WERI-Rb-1 (cell line): ENCODE measurements around the gene LRRC58.
"Not testable (repeated sequence)": the region's sequence is repeated elsewhere in the genome, so short reads cannot be mapped to it uniquely, and the experiment has no call there.

ENCODE experiments used
- DNase-seq: peaks from one replicate; pipeline ENCODE4 v3.0.0-alpha.2; 2020
- H3K27ac ChIP-seq: fragments of 250-450 bp; sonication (Bioruptor Pico); 2 replicates; pipeline ENCODE4 v1.5.1; 2020; ENCODE audit warnings: mild to moderate bottlenecking, moderate library complexity
- H3K27me3 ChIP-seq: fragments of 250-450 bp; sonication (Bioruptor Pico); 2 replicates; pipeline ENCODE4 v1.5.1; 2021; ENCODE audit warnings: mild to moderate bottlenecking, low read depth, moderate library complexity; ENCODE audit not compliant: insufficient read depth, severe bottlenecking
- H3K36me3 ChIP-seq: fragments of 250-450 bp; sonication (Bioruptor Pico); 2 replicates; pipeline ENCODE4 v1.5.1; 2020; ENCODE audit warnings: mild to moderate bottlenecking, moderate library complexity
- H3K4me3 ChIP-seq: 2 replicates; pipeline ENCODE4 v1.5.1; 2011; ENCODE audit warnings: low read depth, mild to moderate bottlenecking, control low read depth, low read length
- H3K9me3 ChIP-seq: fragments of 250-450 bp; sonication (Bioruptor Pico); 2 replicates; pipeline ENCODE4 v1.5.1; 2021; ENCODE audit warnings: mild to moderate bottlenecking, moderate library complexity; ENCODE audit not compliant: severe bottlenecking
- TF ChIP-seq, protein P1 (sequence below): IDR thresholded peaks from 2 replicates; pipeline ENCODE4 v1.5.1; 2011; ENCODE audit warnings: low read depth, mild to moderate bottlenecking, control low read depth, inconsistent platforms, low read length

Gene LRRC58

GRCh38 chr3:120382941-120383447 lies 33.8 kb upstream of the LRRC58 start:
- H3K27me3 ChIP-seq = no peaks in the 10 kb centered on the region
- H3K27ac ChIP-seq = no peak overlapping the region
- H3K4me3 ChIP-seq = no peak overlapping the region
- H3K9me3 ChIP-seq = no peaks in the 10 kb centered on the region
- TF ChIP-seq, protein P1, sequence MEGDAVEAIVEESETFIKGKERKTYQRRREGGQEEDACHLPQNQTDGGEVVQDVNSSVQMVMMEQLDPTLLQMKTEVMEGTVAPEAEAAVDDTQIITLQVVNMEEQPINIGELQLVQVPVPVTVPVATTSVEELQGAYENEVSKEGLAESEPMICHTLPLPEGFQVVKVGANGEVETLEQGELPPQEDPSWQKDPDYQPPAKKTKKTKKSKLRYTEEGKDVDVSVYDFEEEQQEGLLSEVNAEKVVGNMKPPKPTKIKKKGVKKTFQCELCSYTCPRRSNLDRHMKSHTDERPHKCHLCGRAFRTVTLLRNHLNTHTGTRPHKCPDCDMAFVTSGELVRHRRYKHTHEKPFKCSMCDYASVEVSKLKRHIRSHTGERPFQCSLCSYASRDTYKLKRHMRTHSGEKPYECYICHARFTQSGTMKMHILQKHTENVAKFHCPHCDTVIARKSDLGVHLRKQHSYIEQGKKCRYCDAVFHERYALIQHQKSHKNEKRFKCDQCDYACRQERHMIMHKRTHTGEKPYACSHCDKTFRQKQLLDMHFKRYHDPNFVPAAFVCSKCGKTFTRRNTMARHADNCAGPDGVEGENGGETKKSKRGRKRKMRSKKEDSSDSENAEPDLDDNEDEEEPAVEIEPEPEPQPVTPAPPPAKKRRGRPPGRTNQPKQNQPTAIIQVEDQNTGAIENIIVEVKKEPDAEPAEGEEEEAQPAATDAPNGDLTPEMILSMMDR = no peak
- H3K36me3 ChIP-seq = no peaks in the 10 kb centered on the region
- DNase-seq = no peak

GRCh38 chr3:120381503-120381902 lies 32.3 kb upstream of the LRRC58 start:
- no peak for DNase-seq
- Histone ChIP-seq H3K36me3 (no peaks in the 10 kb centered on the region), H3K27ac (no peak overlapping the region), H3K27me3 (no peaks in the 10 kb centered on the region), H3K9me3 (no peaks in the 10 kb centered on the region), H3K4me3 (no peak overlapping the region)
- TF ChIP-seq, protein P1 = no peak

DNA sequence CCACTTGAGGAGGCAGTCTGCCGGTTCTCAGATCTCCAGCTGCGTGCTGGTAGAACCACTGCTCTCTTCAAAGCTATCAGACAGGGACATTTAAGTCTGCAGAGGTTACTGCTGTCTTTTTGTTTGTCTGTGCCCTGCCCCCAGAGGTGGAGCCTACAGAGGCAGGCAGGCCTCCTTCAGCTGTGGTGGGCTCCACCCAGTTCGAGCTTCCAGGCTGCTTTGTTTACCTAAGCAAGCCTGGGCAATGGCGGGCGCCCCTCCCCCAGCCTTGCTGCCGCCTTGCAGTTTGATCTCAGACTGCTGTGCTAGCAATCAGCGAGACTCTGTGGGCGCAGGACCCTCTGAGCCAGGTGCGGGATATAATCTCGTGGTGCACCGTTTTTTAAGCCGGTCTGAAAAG lies 28.8 kb upstream of the LRRC58 start:
- not testable (repeated sequence) for H3K36me3 ChIP-seq, H3K27ac ChIP-seq, H3K27me3 ChIP-seq, DNase-seq, H3K4me3 ChIP-seq, H3K9me3 ChIP-seq

DNA sequence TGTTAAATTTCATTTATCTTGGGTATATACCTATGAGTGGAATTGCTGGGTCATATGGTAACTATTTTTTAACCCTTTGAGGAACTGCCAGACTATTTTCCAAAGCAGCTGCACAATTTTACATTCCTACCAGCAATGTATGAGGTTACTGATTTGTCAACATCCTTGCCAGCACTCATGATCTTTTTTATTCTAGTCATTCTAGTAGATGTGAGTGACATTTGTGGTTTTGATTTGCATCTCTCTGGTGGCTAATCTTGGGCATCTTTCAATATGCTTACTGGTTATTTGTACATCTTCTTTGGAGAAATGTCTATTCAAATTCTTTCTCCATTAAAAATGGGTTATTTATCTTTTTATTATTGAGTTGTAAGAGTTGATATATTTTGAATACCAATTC lies 21.3 kb upstream of the LRRC58 start:
- Histone ChIP-seq H3K27me3 (no peaks in the 10 kb centered on the region), H3K27ac (no peak overlapping the region), H3K4me3 (no peak overlapping the region), H3K36me3 (no peaks in the 10 kb centered on the region), H3K9me3 (no peaks in the 10 kb centered on the region)
- DNase-seq = no peak
- TF ChIP-seq, protein P1 = no peak

- no peaks in the 10 kb centered on the region for H3K36me3 ChIP-seq
- H3K9me3 ChIP-seq = no peaks in the 10 kb centered on the region
- H3K4me3 ChIP-seq = no peak overlapping the region
- no peaks in the 10 kb centered on the region for H3K27me3 ChIP-seq
- TF ChIP-seq, protein P1 = no peak
- DNase-seq = no peak
- H3K27ac ChIP-seq = no peak overlapping the region
These were observed 19.9 kb upstream of the LRRC58 start for GRCh38 chr3:120369037-120369467.

DNA sequence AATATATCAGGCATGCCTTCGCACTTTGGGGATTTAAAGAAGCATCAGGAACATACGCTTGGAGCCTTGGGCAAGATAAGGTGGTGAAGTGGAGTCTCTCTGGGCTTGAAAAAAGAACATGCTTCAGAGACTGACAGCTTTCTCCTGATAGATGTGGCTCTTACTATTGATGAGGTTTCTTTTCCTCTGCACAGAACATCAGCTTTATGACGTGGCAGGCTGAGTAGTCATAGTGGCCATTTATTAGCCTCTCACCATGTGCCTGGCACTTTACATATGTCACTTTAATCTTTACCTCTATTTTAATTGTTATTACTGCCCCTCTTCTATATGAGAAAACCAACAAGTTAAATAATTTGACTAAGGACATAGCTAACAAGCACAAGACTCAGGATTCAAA lies 19.0 kb upstream of the LRRC58 start:
- H3K9me3 ChIP-seq = no peaks in the 10 kb centered on the region
- H3K4me3 ChIP-seq = no peak overlapping the region
- H3K36me3 ChIP-seq = no peaks in the 10 kb centered on the region
- no peak overlapping the region for H3K27ac ChIP-seq
- DNase-seq = no peak
- TF ChIP-seq, protein P1 = no peak
- no peaks in the 10 kb centered on the region for H3K27me3 ChIP-seq
